Right lobe of liver (tissue), 4 donors: ENCODE measurements around the gene PRSS3.

Experiments used
- CTCF ChIP-seq, 4 donors: fragments of 200-600 bp in 3 of 4; fragments of 450-650 bp in 1 of 4; IDR thresholded peaks; one replicate each; pipeline versions ENCODE4 v1.5.1 to v1.8.0; 2016 to 2022; ENCODE audit warnings: antibody characterized with exemption in 4 of 4, mild to moderate bottlenecking in 2 of 4
- POLR2A ChIP-seq: fragments of 450-650 bp; IDR thresholded peaks from one replicate; pipeline ENCODE4 v1.6.1; 2017; ENCODE audit warnings: antibody characterized with exemption, mild to moderate bottlenecking
- donor health status: DM: no; HTN: no; CAD: no.
- donor health status: DM: no; HTN: no; CAD: no.
- donor health status: DM: no; HTN: yes; CAD: no.

GRCh38 chr9:33781736-33782135, 13.6 kb upstream of the PRSS3 start:
- TF ChIP-seq POLR2A, result no peak
- no peak for TF ChIP-seq CTCF (IDR thresholded peaks at IDR 0.05)
